Adipocyte (in vitro differentiated cells): ENCODE data around the gene MYADML2.
"Not testable (repeated sequence)": the region's sequence is repeated elsewhere in the genome, so short reads cannot be mapped to it uniquely, and the experiment has no call there.

Experiments
- DNase-seq: peaks from one replicate; pipeline ENCODE4 v3.0.0-alpha.2; 2015; ENCODE audit warnings: low read depth
- H3K27me3 ChIP-seq: replicated peaks from 2 replicates; pipeline ENCODE4 v1.7.0; 2013; ENCODE audit warnings: mild to moderate bottlenecking, low read length, moderate library complexity; ENCODE audit not compliant: control insufficient read depth, insufficient read depth
- H3K36me3 ChIP-seq: 2 replicates; pipeline ENCODE4 v1.7.0; 2013; ENCODE audit warnings: low read length, mild to moderate bottlenecking, moderate library complexity; ENCODE audit not compliant: control insufficient read depth, insufficient read depth, severe bottlenecking
- H3K4me1 ChIP-seq: 2 replicates; pipeline ENCODE4 v1.7.0; 2013; ENCODE audit warnings: mild to moderate bottlenecking, low read length, moderate library complexity; ENCODE audit not compliant: control insufficient read depth, insufficient read depth
- H3K4me3 ChIP-seq: 2 replicates; pipeline ENCODE4 v1.7.0; 2013; ENCODE audit warnings: mild to moderate bottlenecking, low read length, moderate library complexity
- H3K9ac ChIP-seq: 2 replicates; pipeline ENCODE4 v1.7.0; 2013; ENCODE audit warnings: mild to moderate bottlenecking, low read length, moderate library complexity
- H3K9me3 ChIP-seq: 2 replicates; pipeline ENCODE4 v1.7.0; 2013; ENCODE audit warnings: mild to moderate bottlenecking, low read length, moderate library complexity; ENCODE audit not compliant: control insufficient read depth

The MYADML2 gene

GRCh38 chr17:81922566-81923301 lies 24.3 kb downstream of the MYADML2 start:
- Histone ChIP-seq H3K4me1 (peaks cover 37% of the 10 kb centered on the region), H3K4me3 (peak overlapping the region; percentile 76), H3K36me3 (peaks cover 14% of the 10 kb centered on the region), H3K27me3 (no peaks in the 10 kb centered on the region), H3K9ac (no peak overlapping the region), H3K9me3 (no peaks in the 10 kb centered on the region)
- no peak for DNase-seq

- Histone ChIP-seq H3K36me3 (peaks cover 14% of the 10 kb centered on the region), H3K9ac (no peak overlapping the region), H3K4me3 (no peak overlapping the region), H3K9me3 (no peaks in the 10 kb centered on the region), H3K4me1 (peaks cover 39% of the 10 kb centered on the region), H3K27me3 (no peaks in the 10 kb centered on the region)
- DNase-seq = no peak
Measured at GRCh38 chr17:81921996-81922565, 25.0 kb downstream of the MYADML2 start.

- no peak overlapping the region for H3K4me3 ChIP-seq
- H3K9me3 ChIP-seq = no peaks in the 10 kb centered on the region
Measured at GRCh38 chr17:81921537-81921862, 25.5 kb downstream of the MYADML2 start.

GRCh38 chr17:81920612-81921536 lies 26.2 kb downstream of the MYADML2 start:
- peak overlapping the region; percentile 26 for H3K9ac ChIP-seq
- peaks cover 14% of the 10 kb centered on the region for H3K36me3 ChIP-seq
- H3K27me3 ChIP-seq = no peaks in the 10 kb centered on the region
- DNase-seq = no peak
- H3K9me3 ChIP-seq = no peaks in the 10 kb centered on the region
- peaks cover 46% of the 10 kb centered on the region for H3K4me1 ChIP-seq
- no peak overlapping the region for H3K4me3 ChIP-seq

More at GRCh38 chr17:81921537-81921862, 25.5 kb downstream of the MYADML2 start:
- Histone ChIP-seq H3K27me3 (no peaks in the 10 kb centered on the region), H3K36me3 (peaks cover 14% of the 10 kb centered on the region), H3K4me1 (peaks cover 45% of the 10 kb centered on the region), H3K9ac (no peak overlapping the region)
- DNase-seq = no peak

- no peak overlapping the region for H3K9ac ChIP-seq
- no peak overlapping the region for H3K4me3 ChIP-seq
- no peaks in the 10 kb centered on the region for H3K9me3 ChIP-seq
- DNase-seq = no peak
- H3K4me1 ChIP-seq = peaks cover 34% of the 10 kb centered on the region
- H3K36me3 ChIP-seq = peaks cover 32% of the 10 kb centered on the region
- H3K27me3 ChIP-seq = no peaks in the 10 kb centered on the region
Measured at GRCh38 chr17:81918832-81919545, 28.0 kb downstream of the MYADML2 start.

- H3K36me3 ChIP-seq = peaks cover 39% of the 10 kb centered on the region
- not testable (repeated sequence) for H3K4me3 ChIP-seq
Measured at GRCh38 chr17:81918333-81918669, 28.7 kb downstream of the MYADML2 start.

GRCh38 chr17:81917565-81918332 lies 29.3 kb downstream of the MYADML2 start, which contains the start of gene SIRT7:
Gene SIRT7 (minus strand): TSS chr17:81918176. CDS start chr17:81918131, 45 bp downstream.
- H3K36me3 ChIP-seq = peaks cover 45% of the 10 kb centered on the region

More at GRCh38 chr17:81918333-81918669, 28.7 kb downstream of the MYADML2 start:
- peaks cover 27% of the 10 kb centered on the region for H3K4me1 ChIP-seq
- not testable (repeated sequence) for DNase-seq, H3K27me3 ChIP-seq, H3K9ac ChIP-seq, H3K9me3 ChIP-seq

GRCh38 chr17:81916234-81917001 lies 30.6 kb downstream of the MYADML2 start:
- H3K36me3 ChIP-seq = peaks cover 44% of the 10 kb centered on the region
- H3K9me3 ChIP-seq = no peaks in the 10 kb centered on the region
- peak overlapping the region; percentile 81 for H3K9ac ChIP-seq
- H3K27me3 ChIP-seq = no peaks in the 10 kb centered on the region
- peak; percentile 46 for DNase-seq
- peaks cover 19% of the 10 kb centered on the region for H3K4me1 ChIP-seq
- H3K4me3 ChIP-seq = peak overlapping the region; percentile 78

More at GRCh38 chr17:81917565-81918332, 29.3 kb downstream of the MYADML2 start, which contains the start of gene SIRT7:
- peak within 1 kb of the TSS; percentile 78 for H3K4me3 ChIP-seq
- peak within 1 kb of the TSS; percentile 81 for H3K9ac ChIP-seq
- peaks cover 23% of the 10 kb centered on the region for H3K4me1 ChIP-seq
- no peaks in the 10 kb centered on the region for H3K27me3 ChIP-seq
- DNase-seq = peak; percentile 87
- H3K9me3 ChIP-seq = no peaks in the 10 kb centered on the region

- Histone ChIP-seq H3K36me3 (peaks cover 39% of the 10 kb centered on the region), H3K4me3 (no peak overlapping the region), H3K27me3 (no peaks in the 10 kb centered on the region)
Measured at GRCh38 chr17:81915331-81915730, 31.7 kb downstream of the MYADML2 start.

More at GRCh38 chr17:81915331-81915730, 31.7 kb downstream of the MYADML2 start:
- DNase-seq = no peak
- Histone ChIP-seq H3K4me1 (peaks cover 15% of the 10 kb centered on the region), H3K9ac (no peak overlapping the region), H3K9me3 (no peaks in the 10 kb centered on the region)
